ENCODE measurements around the gene ZBTB44. TPM values are rescaled to one million over a fixed set of nuclear protein-coding genes. Genes with fewer than 3 reads are reported as not detected.

Gene ZBTB44
- total RNA-seq, 1 donor from 2014 or later: 24.4 TPM

DNA sequence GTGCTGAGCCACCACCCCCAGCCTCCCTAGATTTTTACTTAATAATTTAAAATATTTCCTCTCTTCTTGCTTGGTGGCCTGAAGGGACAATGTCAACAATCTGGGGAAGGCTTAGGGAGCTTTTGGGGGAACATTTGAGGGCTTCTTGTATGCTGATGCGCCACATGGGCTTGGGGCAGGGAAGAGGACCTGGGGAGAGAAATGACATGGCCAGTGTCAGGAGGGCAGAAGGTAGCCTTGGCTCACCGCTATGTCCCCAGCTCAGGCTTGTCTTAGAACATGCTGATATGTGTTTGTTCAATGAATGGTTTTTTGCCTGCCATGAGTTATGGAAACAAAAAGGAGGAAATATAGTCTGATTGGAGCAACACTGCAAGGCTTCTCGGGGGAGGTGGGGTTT lies 103.6 kb downstream of the ZBTB44 start:
- no peaks in the 10 kb centered on the region for H3K27me3 ChIP-seq
- no peak overlapping the region for H3K4me3 ChIP-seq
- no peaks in the 10 kb centered on the region for H3K4me1 ChIP-seq
- DNase-seq (ENCODE audit: low spot score in 2 of 2): no peak
- no peak overlapping the region for H3K27ac ChIP-seq
- TF ChIP-seq, protein P1, sequence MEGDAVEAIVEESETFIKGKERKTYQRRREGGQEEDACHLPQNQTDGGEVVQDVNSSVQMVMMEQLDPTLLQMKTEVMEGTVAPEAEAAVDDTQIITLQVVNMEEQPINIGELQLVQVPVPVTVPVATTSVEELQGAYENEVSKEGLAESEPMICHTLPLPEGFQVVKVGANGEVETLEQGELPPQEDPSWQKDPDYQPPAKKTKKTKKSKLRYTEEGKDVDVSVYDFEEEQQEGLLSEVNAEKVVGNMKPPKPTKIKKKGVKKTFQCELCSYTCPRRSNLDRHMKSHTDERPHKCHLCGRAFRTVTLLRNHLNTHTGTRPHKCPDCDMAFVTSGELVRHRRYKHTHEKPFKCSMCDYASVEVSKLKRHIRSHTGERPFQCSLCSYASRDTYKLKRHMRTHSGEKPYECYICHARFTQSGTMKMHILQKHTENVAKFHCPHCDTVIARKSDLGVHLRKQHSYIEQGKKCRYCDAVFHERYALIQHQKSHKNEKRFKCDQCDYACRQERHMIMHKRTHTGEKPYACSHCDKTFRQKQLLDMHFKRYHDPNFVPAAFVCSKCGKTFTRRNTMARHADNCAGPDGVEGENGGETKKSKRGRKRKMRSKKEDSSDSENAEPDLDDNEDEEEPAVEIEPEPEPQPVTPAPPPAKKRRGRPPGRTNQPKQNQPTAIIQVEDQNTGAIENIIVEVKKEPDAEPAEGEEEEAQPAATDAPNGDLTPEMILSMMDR (IDR thresholded peaks at IDR 0.05): no peak
- no peaks in the 10 kb centered on the region for H3K36me3 ChIP-seq
- intact Hi-C loops (cut with DNase I): loop anchor here (10.0 kb wide), 1 partner anchor 174 kb away; no protein-coding TSS in a partner anchor
- no peaks in the 10 kb centered on the region for H3K9me3 ChIP-seq

DNA sequence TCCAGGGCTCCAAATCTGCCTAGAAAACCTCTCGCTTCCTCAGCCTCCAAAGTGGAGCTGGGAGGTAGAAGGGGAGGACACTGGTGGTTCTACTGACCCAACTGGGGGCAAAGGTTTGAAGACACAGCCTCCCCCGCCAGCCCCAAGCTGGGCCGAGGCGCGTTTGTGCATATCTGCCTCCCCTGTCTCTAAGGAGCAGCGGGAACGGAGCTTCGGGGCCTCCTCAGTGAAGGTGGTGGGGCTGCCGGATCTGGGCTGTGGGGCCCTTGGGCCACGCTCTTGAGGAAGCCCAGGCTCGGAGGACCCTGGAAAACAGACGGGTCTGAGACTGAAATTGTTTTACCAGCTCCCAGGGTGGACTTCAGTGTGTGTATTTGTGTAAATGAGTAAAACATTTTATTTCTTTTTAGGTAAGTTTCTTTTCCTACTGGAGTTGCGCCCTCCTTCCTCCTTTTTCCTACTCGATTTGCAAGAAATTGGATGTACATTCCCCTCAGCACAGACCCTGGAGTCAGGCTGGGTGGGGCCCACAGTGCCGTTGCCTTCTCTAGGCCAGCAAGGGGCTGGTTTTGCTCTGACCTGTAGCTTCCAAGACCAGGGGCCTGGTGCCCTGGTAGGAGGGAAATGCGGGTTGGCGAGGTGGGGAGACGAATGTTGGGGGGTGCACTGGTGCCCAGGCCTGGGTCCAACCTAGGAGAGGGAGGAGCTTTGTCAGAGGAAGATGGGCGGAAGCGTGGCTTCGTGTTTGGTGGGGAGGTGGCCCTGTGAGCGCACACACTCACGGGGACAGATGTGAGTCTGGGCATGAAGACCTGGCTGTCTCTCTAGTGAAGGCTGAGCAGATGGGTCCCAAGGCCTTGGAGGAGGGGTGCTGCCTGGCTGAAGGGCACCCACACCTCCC lies 104.5 kb downstream of the ZBTB44 start:
- DNase-seq (ENCODE audit: low spot score in 2 of 2): peak in 1 of 2 donors; percentile 58
- Histone ChIP-seq H3K27ac (no peak overlapping the region), H3K27me3 (no peaks in the 10 kb centered on the region), H3K4me3 (no peak overlapping the region), H3K4me1 (no peaks in the 10 kb centered on the region), H3K36me3 (no peaks in the 10 kb centered on the region), H3K9me3 (no peaks in the 10 kb centered on the region)
- intact Hi-C loops (cut with DNase I): loop anchor here (10.0 kb wide), 1 partner anchor 175 kb away; no protein-coding TSS in a partner anchor
- TF ChIP-seq, protein P1 (IDR thresholded peaks at IDR 0.05): no peak

DNA sequence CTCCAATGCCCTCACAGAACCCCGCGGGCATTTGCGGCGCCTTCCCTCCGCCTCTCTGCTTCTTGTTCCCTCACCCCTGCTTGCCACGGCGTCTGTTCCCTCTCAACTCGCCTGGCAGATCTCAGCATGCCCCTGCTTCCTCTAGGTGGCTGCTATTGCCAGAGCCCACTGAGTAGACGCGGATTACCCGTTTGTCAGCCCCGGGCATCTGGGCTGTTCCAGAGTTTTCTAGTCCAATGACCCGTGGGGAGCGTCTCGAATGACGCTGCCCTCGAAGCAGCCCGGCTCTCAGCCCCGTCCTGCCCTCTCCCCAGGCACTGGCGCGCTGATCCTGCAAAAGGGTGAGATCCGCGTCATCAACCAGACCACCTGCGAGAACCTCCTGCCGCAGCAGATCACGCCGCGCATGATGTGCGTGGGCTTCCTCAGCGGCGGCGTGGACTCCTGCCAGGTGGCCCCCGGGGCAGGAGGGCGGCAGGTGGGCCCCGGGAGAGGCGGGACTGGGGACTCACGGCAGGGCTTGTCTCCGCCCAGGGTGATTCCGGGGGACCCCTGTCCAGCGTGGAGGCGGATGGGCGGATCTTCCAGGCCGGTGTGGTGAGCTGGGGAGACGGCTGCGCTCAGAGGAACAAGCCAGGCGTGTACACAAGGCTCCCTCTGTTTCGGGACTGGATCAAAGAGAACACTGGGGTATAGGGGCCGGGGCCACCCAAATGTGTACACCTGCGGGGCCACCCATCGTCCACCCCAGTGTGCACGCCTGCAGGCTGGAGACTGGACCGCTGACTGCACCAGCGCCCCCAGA lies 105.4 kb downstream of the ZBTB44 start:
- DNase-seq (ENCODE audit: low spot score in 2 of 2): peak in 1 of 2 donors; percentile 55
- Histone ChIP-seq H3K9me3 (no peaks in the 10 kb centered on the region), H3K4me3 (no peak overlapping the region), H3K36me3 (no peaks in the 10 kb centered on the region), H3K27ac (no peak overlapping the region), H3K4me1 (no peaks in the 10 kb centered on the region), H3K27me3 (no peaks in the 10 kb centered on the region)
- intact Hi-C loops (cut with DNase I): no loop called here
- TF ChIP-seq, protein P1 (IDR thresholded peaks at IDR 0.05): no peak

DNA sequence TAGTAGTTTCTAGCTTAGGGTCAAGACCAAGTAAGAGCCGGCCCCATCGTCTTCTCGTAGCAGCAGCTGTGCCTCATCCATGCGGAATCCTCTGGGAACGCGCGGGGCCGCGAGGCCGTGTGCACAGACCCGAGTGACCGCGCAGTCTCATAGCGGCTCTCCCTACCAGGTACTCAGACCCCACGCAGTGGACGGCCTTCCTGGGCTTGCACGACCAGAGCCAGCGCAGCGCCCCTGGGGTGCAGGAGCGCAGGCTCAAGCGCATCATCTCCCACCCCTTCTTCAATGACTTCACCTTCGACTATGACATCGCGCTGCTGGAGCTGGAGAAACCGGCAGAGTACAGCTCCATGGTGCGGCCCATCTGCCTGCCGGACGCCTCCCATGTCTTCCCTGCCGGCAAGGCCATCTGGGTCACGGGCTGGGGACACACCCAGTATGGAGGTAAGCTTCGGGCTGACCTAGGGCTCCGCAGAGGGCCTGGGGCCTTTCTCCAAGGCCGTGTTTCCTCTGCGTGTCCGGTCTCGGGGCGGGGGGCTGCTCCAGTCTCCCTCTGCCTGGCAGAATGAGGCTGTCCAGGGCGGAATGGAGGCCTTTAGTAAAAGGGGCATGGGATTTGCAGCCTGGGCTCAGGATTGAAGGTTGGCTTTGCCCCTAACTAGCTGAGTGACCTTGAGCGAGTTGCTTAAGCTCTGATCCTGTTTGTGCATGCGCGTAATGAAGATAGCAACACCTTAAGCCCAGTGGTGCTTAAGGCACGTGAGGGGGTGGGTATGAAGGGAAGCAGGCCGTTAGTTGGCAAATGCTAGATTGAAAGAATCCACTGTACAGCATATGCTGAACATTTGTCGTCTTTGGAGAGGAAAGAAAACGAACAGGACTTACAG lies 106.2 kb downstream of the ZBTB44 start:
- Histone ChIP-seq H3K4me1 (no peaks in the 10 kb centered on the region), H3K4me3 (no peak overlapping the region), H3K27me3 (no peaks in the 10 kb centered on the region), H3K9me3 (no peaks in the 10 kb centered on the region), H3K27ac (no peak overlapping the region), H3K36me3 (no peaks in the 10 kb centered on the region)
- TF ChIP-seq, protein P1 (IDR thresholded peaks at IDR 0.05): no peak
- peak in 1 of 2 donors; percentile 54 for DNase-seq (ENCODE audit: low spot score in 2 of 2)
- intact Hi-C loops (cut with DNase I): no loop called here

DNA sequence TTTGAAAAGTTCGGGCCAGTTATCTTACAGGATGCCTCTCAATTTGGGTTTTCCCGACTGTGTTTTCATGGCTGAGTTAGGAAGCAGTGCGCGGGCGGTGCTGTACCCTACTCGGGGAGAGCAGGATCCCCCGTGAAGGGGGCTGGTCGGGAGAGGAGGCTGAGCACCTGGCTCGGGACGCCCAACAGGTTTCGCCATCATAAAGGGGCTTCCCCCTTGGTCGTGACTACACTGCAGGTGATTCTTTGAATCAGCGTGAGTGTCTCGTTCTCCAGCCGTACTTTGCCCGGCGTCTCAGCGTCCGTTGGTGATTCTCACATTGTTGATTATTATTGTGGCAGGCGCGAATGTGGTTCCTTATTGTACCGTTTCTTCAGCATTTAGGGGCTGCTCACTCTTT lies 108.6 kb downstream of the ZBTB44 start:
- H3K27ac ChIP-seq: no peak overlapping the region
- no peaks in the 10 kb centered on the region for H3K9me3 ChIP-seq
- H3K4me3 ChIP-seq: no peak overlapping the region
- no peaks in the 10 kb centered on the region for H3K4me1 ChIP-seq
- H3K27me3 ChIP-seq: no peaks in the 10 kb centered on the region
- intact Hi-C loops (cut with DNase I): no loop called here
- TF ChIP-seq, protein P1 (IDR thresholded peaks at IDR 0.05): no peak
- peak in 1 of 2 donors; percentile 39 for DNase-seq (ENCODE audit: low spot score in 2 of 2)
- no peaks in the 10 kb centered on the region for H3K36me3 ChIP-seq

All from ascending aorta (tissue), 2 donors.